Endothelial cell of umbilical vein (primary cell): ENCODE measurements around the gene HDAC9.

Experiments used
- CTCF ChIP-seq, 2 donors: IDR thresholded peaks; 1 replicate in 1 of 2; 2 replicates in 1 of 2; pipeline ENCODE4 v1.5.1; 2011; ENCODE audit warnings: low read length in 2 of 2, mild to moderate bottlenecking in 2 of 2, moderate library complexity in 2 of 2, control low read depth in 1 of 2, inconsistent platforms in 1 of 2, low read depth in 1 of 2; ENCODE audit not compliant: insufficient read depth in 1 of 2; ENCODE audit errors: extremely low read depth in 1 of 2
- EZH2 ChIP-seq: IDR thresholded peaks from 2 replicates; pipeline ENCODE4 v1.6.1; 2012; ENCODE audit warnings: borderline replicate concordance, low read depth, mild to moderate bottlenecking, moderate library complexity, low read length, inconsistent platforms; ENCODE audit not compliant: severe bottlenecking
- FOS ChIP-seq: IDR thresholded peaks from 2 replicates; pipeline ENCODE4 v1.6.1; 2011; ENCODE audit warnings: mild to moderate bottlenecking, low read length, moderate library complexity, borderline replicate concordance; ENCODE audit not compliant: insufficient read depth
- GATA2 ChIP-seq: IDR thresholded peaks from 2 replicates; pipeline ENCODE4 v1.7.0; 2011; ENCODE audit warnings: low read depth, mild to moderate bottlenecking, moderate library complexity, mixed read lengths, low read length; ENCODE audit not compliant: insufficient read length, insufficient read depth
- JUN ChIP-seq: IDR thresholded peaks from 2 replicates; pipeline ENCODE4 v1.6.1; 2011; ENCODE audit warnings: borderline replicate concordance, low read depth; ENCODE audit not compliant: insufficient read length, insufficient read depth
- MAX ChIP-seq: IDR thresholded peaks from 2 replicates; pipeline ENCODE4 v1.6.1; 2011; ENCODE audit not compliant: insufficient read depth, insufficient read length
- MYC ChIP-seq: IDR thresholded peaks from one replicate; pipeline ENCODE4 v1.6.1; 2011; ENCODE audit warnings: mild to moderate bottlenecking, low read depth, low read length
- POLR2A ChIP-seq: IDR thresholded peaks from 2 replicates; pipeline ENCODE4 v1.6.1; 2012; ENCODE audit warnings: low read depth, mild to moderate bottlenecking, control low read depth, low read length
- POLR2AphosphoS5 ChIP-seq: IDR thresholded peaks from 2 replicates; pipeline ENCODE4 v1.6.1; 2012; ENCODE audit warnings: low read depth, mild to moderate bottlenecking, control low read depth, low read length, moderate library complexity; ENCODE audit not compliant: insufficient read depth

- TF ChIP-seq POLR2A (no peak), CTCF (IDR thresholded peaks at IDR 0.05; ENCODE audit: extremely low read depth in 1 of 2, insufficient read depth in 1 of 2, low read depth in 1 of 2, low read length in 2 of 2) (no peak), MAX (no peak), EZH2 (no peak), JUN (no peak), FOS (no peak), MYC (no peak), POLR2AphosphoS5 (no peak), GATA2 (no peak)
These were observed 261.0 kb downstream of the HDAC9 start for GRCh38 chr7:18756378-18757050.
